Bronchial epithelial cell (primary cell): ENCODE measurements around the gene TMED8. TPM values are rescaled to one million over a fixed set of nuclear protein-coding genes. Genes with fewer than 3 reads are reported as not detected.

Source experiments
- DNase-seq: peaks from one replicate; pipeline ENCODE4 v3.0.0-alpha.2; 2010; ENCODE audit warnings: low read depth
- FAIRE-seq: peaks from 2 replicates; lab custom pipeline; 2011; peaks lifted over from hg19 to GRCh38; lab: Jason Lieb, UNC
- H3K27me3 ChIP-seq: 2 replicates; pipeline ENCODE4 v1.5.1; 2011; ENCODE audit warnings: low read length; ENCODE audit not compliant: control insufficient read depth, insufficient read depth
- H3K36me3 ChIP-seq: 2 replicates; pipeline ENCODE4 v1.5.1; 2011; ENCODE audit warnings: low read length; ENCODE audit not compliant: control insufficient read depth, insufficient read depth
- H3K4me3 ChIP-seq: 2 replicates; pipeline ENCODE4 v1.5.1; 2011; ENCODE audit warnings: mild to moderate bottlenecking, low read depth, low read length, control low read depth
- total RNA-seq: library from RNA; depleted of rRNA; stranded (reverse); fragments of >200 nt; gene quantifications from 2 replicates; pipeline ENCODE4 v1.2.1, GENCODE V29; 2014
- TF ChIP-seq, protein P1 (sequence below): IDR thresholded peaks from 2 replicates; pipeline ENCODE4 v1.5.1; 2011; ENCODE audit warnings: mild to moderate bottlenecking, moderate library complexity, low read length, control low read depth, inconsistent platforms; ENCODE audit not compliant: insufficient read depth, severe bottlenecking

The TMED8 gene
- total RNA-seq, 1 donor from 2014 or later = 6.8 TPM

GRCh38 chr14:77310026-77310425 lies 66.9 kb downstream of the TMED8 start:
- DNase-seq (no peak), FAIRE-seq (no peak)
- TF ChIP-seq, protein P1, sequence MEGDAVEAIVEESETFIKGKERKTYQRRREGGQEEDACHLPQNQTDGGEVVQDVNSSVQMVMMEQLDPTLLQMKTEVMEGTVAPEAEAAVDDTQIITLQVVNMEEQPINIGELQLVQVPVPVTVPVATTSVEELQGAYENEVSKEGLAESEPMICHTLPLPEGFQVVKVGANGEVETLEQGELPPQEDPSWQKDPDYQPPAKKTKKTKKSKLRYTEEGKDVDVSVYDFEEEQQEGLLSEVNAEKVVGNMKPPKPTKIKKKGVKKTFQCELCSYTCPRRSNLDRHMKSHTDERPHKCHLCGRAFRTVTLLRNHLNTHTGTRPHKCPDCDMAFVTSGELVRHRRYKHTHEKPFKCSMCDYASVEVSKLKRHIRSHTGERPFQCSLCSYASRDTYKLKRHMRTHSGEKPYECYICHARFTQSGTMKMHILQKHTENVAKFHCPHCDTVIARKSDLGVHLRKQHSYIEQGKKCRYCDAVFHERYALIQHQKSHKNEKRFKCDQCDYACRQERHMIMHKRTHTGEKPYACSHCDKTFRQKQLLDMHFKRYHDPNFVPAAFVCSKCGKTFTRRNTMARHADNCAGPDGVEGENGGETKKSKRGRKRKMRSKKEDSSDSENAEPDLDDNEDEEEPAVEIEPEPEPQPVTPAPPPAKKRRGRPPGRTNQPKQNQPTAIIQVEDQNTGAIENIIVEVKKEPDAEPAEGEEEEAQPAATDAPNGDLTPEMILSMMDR = no peak
- Histone ChIP-seq H3K36me3 (no peaks in the 10 kb centered on the region), H3K4me3 (no peak overlapping the region), H3K27me3 (no peaks in the 10 kb centered on the region)

- FAIRE-seq = no peak
- Histone ChIP-seq H3K27me3 (no peaks in the 10 kb centered on the region), H3K36me3 (no peaks in the 10 kb centered on the region), H3K4me3 (no peak overlapping the region)
- TF ChIP-seq, protein P1 = no peak
- no peak for DNase-seq
These were observed 67.8 kb downstream of the TMED8 start for GRCh38 chr14:77309131-77309530.

DNA sequence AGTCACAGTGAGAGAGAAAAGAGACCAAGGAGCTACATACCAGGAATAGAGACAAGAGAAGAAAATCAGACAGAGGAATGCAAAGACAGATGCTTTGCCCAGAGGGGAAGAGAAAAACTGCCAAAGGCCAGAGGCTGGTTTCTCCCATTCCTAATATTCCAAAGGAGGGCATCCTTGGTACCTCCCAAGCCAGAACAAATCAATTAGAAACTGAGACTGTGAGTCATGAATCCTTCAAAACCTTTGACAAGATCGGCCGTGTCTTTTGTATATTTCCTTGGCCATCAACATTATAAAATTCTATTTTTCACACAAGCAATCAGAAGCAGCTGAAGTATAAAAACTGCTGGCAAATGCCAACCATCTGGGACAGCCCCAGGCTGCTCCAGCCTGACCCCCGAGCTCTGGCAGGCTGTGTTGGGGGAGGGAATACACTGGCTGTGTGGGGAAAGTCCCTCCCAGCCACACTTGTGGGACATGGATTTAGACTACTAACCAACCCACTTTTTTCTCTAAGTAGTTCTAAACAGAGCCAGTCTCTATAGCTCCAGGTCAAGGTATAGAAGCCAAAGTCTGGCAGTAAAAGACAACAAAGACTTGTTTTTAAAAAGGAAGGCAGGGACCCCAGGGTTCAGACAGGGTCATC lies 69.9 kb downstream of the TMED8 start:
- no peak overlapping the region for H3K4me3 ChIP-seq
- TF ChIP-seq, protein P1 = no peak
- H3K36me3 ChIP-seq = no peaks in the 10 kb centered on the region
- DNase-seq = no peak
- no peaks in the 10 kb centered on the region for H3K27me3 ChIP-seq
- no peak for FAIRE-seq

DNA sequence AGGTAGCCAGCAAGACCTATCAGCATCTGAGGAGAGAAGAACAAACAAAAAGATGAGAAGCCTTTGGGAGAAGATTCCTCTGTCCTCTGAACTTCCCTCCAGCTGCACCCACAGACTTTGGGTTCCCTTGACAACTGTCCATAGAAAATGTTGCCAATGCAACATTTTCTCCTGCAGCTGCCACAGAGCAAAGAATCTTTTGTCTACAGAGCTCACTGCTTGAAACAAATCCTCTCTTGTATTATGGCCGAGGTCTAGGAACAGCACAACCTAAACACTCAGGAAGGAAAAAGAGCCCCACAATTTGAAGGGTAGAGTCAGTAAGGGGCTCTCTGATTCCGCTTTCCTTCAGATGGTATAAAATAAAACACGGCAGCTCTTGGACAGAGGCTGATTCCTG lies 70.5 kb downstream of the TMED8 start:
- FAIRE-seq (no peak), DNase-seq (no peak)
- Histone ChIP-seq H3K36me3 (no peaks in the 10 kb centered on the region), H3K27me3 (no peaks in the 10 kb centered on the region), H3K4me3 (no peak overlapping the region)
- TF ChIP-seq, protein P1 = no peak

DNA sequence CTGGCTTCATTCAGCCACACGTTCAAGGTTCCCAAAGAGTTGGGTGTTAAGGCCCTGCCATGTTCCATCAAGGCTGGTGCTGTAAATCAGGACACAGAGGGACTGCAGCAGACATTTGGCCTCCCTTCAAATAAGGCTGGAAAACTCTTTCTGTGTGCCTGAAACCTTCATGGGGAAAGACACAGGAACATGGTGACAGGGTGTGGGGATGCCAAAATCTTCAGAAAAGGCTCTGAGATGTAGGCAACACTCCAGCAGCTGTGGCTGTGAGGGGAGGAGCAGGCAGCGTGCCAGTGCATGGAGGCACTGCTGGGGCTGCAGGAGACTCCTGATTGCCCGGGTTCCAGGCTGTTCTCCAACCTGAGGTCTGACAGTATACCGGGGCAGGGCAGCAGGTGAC lies 71.2 kb downstream of the TMED8 start:
- Histone ChIP-seq H3K36me3 (no peaks in the 10 kb centered on the region), H3K27me3 (no peaks in the 10 kb centered on the region), H3K4me3 (no peak overlapping the region)
- FAIRE-seq = no peak
- TF ChIP-seq, protein P1 = no peak
- no peak for DNase-seq
